GOT3 (cell line): ENCODE data around the gene EBLN2.
"Not testable (repeated sequence)": the region's sequence is repeated elsewhere in the genome, so short reads cannot be mapped to it uniquely, and the experiment has no call there.

Source experiments
- DNase-seq: peaks from one replicate; lab custom pipeline; 2025; ENCODE audit warnings: mixed read lengths; lab: John Stamatoyannopoulos, UW

The EBLN2 gene

DNA sequence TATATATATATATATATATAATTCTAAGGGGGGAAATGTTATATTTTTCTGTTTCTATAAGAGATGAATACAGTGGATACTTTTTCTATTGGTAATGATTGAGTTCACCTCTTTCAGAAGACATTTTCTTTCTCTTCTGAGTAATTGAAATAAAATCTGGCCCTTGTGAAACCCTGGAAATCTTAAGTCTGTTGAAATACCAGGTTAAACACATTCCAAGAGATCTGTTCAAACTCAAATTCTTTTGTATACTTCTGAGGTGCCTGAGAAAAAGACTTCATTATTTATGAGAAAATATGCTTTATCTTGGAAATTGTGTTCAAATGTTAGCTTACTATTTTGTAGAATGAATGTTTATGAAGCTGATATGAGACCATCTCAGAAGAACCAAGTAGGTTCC, 4.8 kb downstream of the EBLN2 start:
- not testable (repeated sequence) for DNase-seq

DNA sequence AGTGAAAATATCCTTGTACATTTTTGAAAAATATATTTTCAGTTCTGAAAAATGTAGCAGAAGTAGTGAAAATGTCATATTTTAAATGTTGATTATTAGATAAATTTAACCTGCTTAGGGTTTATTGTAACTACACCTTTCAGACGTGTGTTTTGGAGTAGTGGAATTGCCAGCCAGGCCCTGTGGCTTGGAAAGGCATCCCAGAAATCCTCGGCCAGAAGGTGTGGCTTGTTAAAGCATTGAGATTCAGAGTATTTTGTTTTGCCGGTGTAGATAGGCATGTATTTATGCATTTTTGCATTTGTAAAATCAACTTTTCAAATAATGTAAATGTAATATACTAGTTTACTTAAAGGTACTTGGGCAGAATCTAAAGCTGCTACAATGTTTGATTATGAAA, 7.0 kb downstream of the EBLN2 start:
- no peak for DNase-seq

DNA sequence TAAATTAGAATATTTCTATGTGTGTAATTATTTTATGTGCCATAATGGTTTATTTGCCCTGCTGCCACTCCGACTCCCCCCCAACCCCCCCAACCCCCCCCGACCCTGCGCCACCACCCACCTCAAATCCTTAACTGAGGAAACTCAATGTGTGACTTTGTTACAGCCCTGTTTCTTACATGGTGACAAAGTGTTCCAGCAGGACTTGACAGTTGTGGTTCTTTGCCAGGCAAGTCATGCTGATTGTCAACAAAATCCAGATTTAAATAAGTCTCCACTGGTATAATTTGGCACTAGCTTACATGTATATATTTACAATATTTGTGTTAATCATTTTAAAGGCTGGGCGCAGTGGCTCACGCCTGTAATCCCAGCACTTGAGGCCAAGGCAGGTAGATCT, 7.7 kb downstream of the EBLN2 start:
- no peak for DNase-seq

DNA sequence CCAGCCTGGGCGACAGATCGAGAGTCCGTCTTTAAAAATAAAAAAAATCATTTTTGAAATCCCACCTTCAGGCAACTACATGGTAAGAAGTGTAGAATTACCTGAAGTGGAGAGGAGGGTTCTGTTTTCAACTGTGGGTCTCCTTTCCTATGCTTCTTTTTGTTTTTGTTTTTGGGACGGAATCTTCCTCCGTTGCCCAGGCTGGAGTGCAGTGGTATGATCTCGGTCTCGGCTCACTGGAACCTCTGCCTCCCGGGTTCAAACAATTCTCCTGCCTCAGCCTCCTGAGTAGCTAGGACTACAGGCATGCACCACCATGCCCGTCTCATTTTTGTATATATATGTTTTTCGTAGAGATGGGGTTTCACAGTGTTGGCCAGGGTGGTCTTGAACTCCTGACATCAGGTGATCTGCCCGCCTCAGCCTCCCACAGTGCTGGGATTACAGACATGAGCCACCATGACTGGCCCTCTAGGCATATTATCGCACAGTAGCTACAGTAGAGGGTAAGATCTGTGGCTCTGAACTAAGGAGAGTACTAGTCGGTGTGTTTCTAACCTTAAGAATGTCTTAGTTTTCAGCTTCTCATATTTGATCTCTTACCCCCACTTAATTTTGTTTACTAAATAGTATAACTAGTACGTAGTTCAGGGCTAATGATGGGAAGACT, 8.5 kb downstream of the EBLN2 start:
- no peak for DNase-seq

DNA sequence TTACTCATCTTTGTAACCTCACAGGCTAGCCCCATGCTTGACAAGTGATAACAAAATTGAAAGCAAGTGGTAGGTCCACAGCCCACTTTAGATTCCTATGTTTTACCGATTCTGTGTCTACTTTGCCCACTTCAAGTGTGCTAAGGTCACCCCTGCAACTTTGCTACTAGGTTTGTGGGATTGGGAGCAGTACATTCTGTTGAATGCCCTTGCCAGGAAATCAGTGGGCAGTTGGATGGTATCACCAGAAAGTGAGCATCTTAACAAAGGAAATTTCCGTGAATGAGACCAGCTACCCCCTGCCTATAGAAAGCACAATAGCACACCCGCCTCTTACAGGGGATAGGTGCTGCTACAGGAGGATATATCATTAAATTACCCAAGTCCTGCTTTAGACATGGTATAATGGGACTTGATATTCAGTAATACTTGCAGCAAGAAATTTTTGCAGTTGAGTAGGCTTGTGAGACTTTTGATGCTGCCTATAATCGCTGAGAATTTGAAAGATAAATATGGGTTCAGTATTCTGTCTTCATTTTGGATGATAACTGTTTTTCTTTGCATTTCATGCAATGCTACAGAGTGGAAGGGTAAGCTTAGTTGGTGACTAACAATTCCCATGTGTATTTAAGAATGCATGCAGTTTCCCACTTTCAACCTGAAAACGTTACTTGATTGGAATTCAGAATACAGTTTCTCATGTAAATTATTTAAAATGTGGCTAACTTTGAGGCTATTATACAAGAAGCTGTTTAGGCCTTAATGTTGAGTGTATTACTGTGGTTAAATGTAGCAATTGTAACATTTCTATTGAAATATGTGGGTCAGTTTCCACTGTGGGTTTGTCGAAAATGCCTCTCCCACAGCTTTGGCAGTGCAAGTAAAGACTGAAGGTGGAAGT, 9.5 kb downstream of the EBLN2 start:
- DNase-seq, result no peak

DNA sequence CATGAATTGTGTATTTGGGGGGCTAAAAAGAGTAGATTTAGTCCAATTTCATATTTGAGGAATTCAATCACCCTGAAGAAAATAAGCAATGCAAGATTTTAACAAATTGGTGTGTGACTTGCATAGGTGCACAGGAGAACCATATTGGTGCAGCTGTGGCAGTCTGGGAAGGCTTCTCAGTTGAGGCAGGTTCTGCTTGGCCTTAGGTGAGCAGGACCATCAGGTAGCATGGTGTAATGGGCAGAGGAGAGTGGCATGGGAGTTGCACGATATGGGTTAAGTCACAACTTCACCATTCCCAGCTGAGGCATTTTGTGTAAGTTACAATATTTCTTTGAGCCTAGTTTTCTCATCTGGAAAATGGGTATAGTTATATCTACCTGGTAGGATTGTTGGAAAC, 10.5 kb downstream of the EBLN2 start:
- DNase-seq, result no peak

DNA sequence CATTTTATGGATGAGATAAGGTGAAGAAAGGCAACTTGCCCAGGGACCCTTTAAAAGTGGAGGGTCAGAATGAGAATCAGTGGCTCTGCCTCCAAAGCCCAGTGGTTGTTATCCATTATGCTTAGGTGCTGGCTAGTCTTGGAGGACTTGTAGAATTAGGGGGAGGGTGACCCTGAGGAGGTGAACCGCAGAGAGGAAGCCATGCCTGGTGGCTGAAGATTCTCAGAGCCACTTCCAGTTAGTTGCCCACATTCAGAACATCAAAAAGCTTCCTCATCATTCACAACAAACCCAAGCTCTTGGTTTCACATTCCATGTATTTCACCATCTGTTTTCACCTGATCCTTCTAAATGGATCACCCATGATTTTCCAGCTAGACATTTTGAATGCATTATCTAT, 11.2 kb downstream of the EBLN2 start:
- DNase-seq, result no peak

DNA sequence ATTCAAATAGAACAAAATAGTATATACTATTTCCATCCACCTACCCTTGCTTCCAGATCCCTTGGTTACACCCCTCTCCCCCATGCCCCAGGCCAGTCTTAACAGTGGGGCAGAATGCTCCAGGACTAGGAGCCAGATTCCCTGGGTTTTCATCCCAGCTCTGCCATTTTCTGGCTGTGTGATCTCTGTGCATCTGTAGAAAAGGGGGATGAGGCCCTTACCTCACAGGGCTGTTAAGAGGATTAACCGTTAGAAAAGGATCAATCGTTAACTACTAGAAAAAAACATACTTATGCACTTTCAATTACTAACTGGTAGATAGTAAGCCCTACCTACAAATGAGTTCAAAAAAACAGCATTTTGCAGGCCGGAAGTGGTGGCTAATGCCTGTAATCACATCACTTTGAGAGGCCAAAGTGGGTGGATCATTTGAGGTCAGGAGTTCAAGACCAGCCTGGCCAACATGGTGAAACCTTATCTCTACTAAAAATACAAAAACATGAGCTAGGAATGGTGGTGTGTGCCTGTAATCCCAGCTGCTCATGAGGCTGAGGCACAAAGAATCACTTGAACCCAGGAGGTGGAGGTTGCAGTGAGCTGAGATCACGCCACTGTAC, 11.7 kb downstream of the EBLN2 start:
- no peak for DNase-seq

DNA sequence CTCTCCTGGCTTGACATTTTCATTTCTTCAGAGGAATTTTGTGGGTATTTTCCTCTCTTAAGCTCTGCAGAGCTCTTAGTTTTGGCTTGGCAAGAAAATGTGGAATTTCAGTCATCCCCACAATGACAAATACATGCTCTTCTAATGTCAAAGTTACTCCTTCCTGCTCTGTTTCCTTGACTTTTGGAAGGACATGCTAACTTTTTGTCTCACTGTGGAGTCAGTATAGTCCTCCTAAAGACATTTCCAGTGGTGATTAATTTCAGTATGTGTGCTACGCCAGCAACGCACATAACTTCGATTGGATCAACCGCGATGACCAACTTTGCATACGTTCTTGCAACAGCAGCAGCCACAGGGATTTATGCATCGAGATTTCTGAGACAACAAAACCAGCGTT, 13.3 kb downstream of the EBLN2 start:
- no peak for DNase-seq

DNA sequence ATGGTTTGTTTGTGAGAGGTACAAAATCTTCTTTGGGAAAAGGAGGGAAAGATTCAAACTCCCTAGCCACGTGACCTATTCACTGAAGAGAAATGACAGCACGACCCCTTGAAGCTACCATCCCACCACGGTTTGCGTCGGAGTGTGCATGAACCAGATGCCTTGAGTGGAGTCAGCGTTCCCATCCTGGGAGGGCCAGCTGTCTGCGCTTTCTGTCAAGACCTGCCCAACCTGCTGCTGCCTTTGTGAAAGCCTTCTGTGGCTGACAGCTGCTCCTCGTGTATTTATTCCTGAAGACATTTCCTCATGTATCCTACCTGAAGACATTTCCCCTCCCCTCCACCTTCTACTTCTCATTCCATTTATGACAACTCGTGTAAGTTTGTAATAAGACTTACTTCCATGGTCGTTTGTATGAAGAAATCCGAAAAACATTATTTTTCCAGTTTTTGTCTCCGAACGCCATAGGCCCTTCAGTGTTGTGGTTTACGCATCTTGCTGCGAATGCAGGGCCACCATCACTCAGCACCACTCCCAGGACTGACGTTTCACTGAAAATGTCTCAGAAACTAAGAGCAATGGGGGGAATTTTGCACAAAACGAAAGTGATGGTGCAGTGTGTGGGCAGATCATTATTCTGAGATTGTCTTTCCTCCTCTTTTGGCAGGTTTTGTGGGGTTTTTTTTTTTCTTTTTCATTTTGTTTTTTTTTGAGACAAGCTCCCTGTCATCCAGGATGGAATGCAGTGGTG, 18.9 kb downstream of the EBLN2 start:
- DNase-seq, result no peak

DNA sequence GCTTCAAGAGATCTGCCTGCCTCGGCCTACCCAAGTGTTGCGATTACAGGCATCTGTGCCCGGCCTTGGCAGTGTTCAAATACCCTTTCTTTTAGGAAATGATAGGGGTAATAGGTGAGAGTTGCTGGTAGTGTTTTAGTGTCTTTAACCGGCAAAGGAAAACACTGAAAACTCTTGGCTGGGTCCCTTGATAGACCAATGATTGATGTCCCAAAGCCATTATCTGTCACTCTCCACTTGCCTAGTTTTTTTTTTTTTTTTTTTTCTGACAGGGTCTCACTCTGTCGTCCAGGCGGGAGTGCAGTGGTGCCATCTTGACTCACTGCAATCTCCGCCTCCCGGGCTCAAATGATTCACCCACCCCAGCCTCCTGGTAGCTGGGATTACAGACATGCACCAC, 19.7 kb downstream of the EBLN2 start:
- DNase-seq, result no peak

DNA sequence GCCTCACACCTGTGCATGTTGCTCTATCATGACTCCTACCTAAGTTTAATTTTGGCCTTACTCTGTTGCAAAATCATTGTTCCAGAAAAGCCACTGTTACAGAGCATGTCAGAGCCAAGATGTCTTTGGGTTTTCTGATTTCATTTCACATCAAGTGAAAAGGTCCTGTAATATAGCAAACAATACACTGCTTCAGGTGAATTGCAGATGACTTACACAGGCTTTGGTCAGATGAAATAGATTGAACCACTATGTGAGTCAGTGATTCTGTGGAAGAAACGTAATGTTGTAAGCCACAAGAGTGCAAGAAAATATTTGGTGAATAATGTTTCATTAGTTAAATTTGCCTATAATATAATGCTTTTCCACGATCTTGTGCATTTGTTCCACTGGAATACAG, 22.7 kb downstream of the EBLN2 start:
- DNase-seq, result no peak

DNA sequence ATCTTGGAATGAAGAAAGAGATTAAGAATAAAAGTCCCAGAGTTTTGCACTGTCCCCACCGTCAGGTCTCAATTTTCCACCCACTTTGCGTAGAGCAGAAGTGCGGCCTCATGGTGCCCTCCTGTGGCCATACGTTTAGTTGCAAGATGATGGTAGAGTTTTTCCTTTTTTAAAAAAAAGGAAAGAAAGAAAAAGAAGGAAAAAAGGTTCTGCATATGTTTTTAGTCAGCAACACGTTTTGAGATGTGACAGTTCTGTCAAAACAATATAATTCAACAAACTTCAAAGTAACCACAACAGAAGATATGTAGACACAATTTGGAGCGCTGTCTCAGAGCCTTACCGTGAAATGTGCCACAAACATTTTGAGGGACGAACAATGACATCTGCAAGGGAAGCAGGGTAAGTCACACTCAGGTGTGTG, 24.6 kb downstream of the EBLN2 start:
- DNase-seq, result no peak

DNA sequence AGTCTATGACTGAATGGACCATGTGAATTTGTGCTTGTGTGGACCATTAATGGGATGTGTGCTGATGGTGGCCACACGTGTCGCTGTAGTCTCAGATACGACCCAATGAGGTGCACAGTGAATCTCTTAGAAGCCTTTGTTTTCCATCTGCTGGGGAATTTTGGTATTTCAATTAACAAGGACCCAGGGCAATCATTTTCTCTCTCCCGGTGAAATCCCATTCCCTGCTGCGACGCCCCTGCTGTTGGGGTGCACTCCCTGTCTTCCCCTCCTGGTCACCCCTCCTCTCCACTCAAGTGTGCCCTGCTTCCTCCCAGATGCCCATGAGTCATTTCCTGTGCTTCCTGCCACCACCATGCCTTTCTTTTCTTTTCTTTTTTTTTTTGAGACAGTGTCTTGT, 32.7 kb downstream of the EBLN2 start:
- no peak for DNase-seq

DNA sequence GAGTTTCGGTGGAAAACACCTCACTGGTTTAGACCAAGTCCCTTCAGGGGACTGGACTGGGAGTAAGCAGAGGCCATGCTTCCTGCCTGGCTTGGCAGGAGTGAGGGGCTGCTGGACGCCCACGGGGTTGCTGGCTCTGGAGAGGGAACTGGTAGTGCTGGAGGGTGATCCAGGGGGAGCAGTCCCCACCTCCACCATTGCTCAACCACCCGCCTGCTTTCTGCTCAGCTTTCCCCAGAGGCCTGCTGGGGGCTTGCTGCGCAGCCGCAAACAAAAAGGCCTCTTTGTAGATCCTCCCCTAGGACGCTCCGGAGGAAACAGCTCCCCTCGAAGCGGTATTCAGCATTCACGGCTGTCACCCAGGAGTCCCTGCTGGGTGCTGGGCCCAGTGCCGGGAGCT, 33.5 kb downstream of the EBLN2 start:
- DNase-seq, result no peak

DNA sequence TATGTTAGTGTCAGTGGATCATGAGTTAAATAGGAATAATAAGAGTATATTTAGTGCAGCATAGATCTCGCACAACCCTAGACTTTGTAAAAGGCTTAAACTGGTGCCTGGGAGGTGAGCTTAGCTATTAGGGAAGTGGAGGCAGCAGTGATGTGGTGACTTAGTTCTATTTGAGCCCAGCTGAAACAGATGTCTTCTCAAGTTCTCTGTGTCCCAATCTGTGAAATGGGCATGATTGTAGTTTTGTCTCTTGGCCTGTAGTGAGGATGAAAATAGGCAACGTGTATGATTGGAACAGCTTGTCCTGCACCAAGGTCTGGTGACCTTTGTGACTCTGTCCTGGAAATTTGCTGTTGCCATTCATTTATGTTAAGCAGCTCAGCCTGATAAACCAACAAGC, 34.7 kb downstream of the EBLN2 start:
- no peak for DNase-seq

DNA sequence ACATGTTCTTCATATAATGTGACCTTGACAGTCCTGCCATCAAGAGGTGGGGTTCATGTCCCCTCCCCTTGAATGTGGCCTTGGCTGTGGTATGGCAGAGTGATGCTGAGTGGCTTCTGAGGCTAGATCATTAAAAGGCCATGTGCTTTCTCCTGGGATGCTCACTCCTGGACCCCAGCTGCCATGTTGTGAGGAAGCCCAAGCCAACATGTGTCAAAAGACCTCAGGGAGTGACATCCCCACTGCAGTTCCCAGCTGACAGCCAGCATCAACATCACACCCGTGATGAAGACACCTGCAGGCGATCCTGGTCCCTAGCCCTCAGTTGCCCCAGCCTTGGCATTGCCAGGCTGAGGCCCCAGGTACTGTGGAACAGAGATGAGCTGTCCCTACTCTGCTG, 36.6 kb downstream of the EBLN2 start:
- DNase-seq, result no peak

DNA sequence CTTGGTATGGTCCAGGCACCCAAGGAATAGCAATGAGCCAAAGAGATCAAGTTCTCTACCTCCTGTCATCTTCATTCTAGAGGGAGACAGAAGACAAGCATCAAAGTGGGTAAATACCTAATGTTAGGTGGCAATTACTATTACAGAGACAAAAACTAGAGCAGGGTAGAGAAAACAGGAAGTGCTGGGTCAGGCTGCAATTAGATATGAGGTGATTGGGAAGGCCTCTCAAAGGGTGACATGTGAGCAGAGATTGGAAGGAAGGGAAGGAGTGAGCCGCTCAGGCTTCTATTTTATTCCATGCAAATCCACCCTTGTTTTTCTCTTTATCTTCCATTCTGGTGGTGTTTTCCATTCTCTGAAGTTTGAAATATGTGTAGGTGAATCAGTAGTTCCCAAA, 37.4 kb downstream of the EBLN2 start:
- no peak for DNase-seq

DNA sequence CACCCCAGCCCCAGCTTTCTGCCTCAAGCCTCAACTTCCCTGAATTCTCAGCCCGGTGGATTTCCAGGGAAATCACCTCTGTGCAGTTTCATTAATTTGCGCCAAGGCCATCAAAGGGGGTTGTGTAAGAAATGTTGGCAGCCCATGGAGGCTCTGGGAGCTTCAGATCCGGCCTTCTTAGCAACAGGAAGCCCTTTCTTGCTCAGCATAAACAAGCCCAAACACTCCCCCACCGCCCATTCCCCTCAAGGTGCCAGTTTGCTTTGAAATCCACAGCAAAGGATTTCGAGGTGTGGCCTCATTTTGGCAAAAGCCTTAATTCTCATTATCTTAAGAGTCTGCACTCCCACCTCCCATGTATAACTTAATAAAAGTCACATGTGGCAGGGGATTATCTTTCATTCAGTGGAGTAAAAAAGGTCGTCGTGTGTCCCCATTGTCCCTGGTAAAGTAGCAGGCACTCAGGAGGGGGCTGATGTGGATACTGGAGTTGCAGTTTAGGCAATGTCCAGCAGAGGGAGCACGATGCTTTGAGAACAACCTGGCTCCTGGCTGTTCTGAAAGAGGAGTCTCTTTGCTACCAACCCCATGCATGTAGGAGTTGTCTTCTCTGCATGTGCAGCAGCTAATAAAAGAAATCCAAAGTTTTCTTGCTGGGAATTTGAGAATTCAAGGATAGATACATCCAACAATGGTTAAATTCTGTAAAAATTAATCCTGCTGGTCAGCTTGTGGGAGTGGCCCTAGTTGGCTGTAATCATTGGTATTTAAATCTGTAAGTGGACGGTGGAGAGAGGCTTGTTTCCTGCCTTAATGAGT, 39.5 kb downstream of the EBLN2 start:
- DNase-seq, result peak; percentile 13

DNA sequence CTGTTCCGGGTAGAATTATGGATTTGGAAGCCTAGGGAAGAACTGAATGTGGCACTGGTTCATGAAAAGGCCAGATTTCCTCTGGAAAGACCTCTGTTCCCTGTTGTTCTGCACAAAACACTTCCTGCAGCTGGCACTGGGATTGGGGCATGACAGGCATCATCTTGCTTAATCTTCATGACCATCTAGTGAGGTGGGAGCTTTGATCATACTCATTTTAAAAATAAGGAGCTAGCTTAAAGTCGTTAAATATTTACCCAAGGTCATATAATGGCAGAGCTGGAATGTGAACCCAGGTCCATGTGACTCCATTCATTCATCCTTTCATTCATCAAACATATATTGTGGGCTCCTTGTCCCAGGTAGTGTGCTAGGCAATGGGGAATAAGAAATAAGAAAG, 40.4 kb downstream of the EBLN2 start:
- DNase-seq, result no peak

DNA sequence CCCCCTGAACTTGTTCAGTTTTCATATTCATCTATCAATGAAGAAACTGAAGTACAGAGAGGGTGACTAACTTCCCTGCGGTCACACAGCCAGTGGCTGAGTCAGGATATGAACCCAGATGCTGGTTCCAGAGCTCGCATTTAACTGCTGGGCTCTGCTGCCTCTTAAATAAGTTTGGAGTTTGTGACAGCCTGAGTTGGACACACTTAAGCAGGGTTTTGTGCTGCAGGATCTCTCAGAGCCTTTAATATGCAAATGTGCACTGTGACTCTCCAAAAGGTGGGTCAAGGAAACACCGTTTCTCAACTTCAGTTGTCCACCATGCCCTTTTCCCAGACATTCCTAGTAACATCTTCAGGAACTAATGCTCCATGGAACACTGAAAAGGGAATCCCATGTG, 45.8 kb downstream of the EBLN2 start:
- DNase-seq, result no peak
